Omental fat pad (tissue), 4 donors: ENCODE measurements around the gene TBCB. TPM values are rescaled to one million over a fixed set of nuclear protein-coding genes. Genes with fewer than 3 reads are reported as not detected.
"Not testable (repeated sequence)": the region's sequence is repeated elsewhere in the genome, so short reads cannot be mapped to it uniquely, and the experiment has no call there.

ENCODE experiments used
- ATAC-seq: fragments of 150-250 bp; one replicate; pipeline ENCODE4 v1.9.1; 2016; ENCODE audit warnings: mild to moderate bottlenecking, moderate library complexity; ENCODE audit not compliant: low FRiP score
- DNase-seq: peaks from one replicate; pipeline ENCODE4 v3.0.0-alpha.2; 2019; ENCODE audit warnings: low spot score
- total RNA-seq, 4 donors: library from RNA; depleted of rRNA; stranded (reverse); fragments of >200 nt; gene quantifications; one replicate each; pipeline ENCODE4 v1.1.0, GENCODE V29; 2016
- TF ChIP-seq, protein P1 (sequence below), 3 donors: fragments of 450-650 bp; IDR thresholded peaks; one replicate each; pipeline ENCODE4 v1.5.1; 2016 to 2017; ENCODE audit warnings: antibody characterized with exemption in 3 of 3, mild to moderate bottlenecking in 3 of 3, moderate library complexity in 2 of 3

The TBCB gene
- total RNA-seq, 4 donors from 2014 or later: 86.9 to 126 (median 106) TPM

DNA sequence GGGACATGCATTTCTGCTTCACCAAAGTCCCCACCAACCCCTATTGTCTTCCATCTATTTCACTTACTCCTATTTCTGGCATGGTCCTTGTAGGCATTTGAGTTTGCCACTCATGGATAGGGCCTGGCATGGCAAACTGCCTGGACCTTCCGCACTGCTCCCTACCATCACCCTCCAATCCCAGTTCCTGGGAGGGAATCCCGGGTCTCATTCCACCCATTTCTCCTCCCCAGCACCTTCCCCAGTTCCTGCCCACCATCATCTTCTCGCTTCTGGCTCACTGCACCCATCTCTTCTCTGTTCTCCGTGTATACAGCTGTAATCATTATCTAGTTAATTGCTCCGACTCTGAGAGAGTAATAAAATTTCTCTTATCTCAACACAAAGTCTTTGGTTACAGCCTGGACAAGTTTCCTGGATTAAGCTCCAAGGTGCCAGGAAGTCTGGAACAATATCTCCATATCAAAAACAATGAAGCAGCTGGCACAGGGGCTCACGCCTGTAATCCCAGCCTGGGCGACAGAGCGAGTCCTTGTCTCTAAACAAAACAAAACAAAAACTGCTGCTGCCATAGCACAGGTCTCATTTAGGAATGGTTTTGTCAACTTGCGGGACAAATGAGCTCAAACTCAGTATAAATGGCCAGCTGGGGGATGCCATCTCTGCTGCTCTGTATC is 54.0 kb downstream of the TBCB start:
- DNase-seq: no peak
- TF ChIP-seq, protein P1, sequence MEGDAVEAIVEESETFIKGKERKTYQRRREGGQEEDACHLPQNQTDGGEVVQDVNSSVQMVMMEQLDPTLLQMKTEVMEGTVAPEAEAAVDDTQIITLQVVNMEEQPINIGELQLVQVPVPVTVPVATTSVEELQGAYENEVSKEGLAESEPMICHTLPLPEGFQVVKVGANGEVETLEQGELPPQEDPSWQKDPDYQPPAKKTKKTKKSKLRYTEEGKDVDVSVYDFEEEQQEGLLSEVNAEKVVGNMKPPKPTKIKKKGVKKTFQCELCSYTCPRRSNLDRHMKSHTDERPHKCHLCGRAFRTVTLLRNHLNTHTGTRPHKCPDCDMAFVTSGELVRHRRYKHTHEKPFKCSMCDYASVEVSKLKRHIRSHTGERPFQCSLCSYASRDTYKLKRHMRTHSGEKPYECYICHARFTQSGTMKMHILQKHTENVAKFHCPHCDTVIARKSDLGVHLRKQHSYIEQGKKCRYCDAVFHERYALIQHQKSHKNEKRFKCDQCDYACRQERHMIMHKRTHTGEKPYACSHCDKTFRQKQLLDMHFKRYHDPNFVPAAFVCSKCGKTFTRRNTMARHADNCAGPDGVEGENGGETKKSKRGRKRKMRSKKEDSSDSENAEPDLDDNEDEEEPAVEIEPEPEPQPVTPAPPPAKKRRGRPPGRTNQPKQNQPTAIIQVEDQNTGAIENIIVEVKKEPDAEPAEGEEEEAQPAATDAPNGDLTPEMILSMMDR (IDR thresholded peaks at IDR 0.05): no peak

DNA sequence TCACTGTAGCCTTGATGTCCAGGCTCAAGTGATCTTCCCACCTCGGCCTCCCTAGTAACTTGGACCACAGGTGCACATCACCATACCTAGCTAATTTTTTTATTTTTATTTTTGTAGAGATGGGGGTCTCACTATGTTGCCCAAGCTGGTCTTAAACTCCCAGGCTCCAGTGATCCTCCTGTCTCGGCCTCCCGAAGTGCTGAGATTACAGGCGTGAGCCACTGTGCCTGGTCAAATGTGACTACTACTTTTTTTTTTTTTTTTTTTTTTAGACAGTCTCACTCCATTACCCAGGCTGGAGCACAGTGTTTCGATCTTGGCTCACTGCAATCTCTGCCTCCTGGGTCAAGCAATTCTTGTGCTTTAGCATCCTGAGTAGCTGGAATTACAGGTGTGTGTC is 57.6 kb downstream of the TBCB start:
- ATAC-seq (no peak), DNase-seq (no peak)
- TF ChIP-seq, protein P1 (IDR thresholded peaks at IDR 0.05): no peak

More for the DNA sequence above, 54.0 kb downstream of the TBCB start:
- no peak for ATAC-seq

DNA sequence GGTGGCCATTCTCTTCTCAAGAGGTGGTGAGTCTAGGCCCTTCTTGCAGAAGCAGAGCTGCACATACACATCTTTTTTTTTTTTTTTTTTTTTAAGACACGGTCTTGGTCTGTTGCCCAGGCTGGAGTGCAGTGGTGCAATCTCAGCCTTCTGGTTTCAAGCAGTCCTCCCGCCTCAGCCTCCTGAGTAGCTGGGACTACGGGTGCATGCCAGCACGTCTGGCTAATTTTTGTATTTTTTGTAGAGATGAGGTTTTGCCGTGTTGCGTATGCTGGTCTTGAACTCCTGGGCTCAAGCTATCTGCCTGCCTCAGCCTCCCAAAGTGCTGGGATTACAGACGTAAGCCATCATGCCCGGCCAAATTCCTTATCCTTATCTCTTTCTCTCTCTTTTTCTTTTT is 58.6 kb downstream of the TBCB start:
- ATAC-seq, DNase-seq: not testable (repeated sequence)

Other genes with a start within 250 kb of the TBCB start
- 10 to 100 TPM in 1 of 4 donors, 1 to 10 TPM in 3; 1.1 to 10.1 (median 2.3) TPM for gene APLP1, start 246.9 kb upstream of the TBCB start, total RNA-seq
- gene NFKBID, start 214.9 kb upstream of the TBCB start, total RNA-seq: 10 to 100 TPM in 3 of 4 donors, 1 to 10 TPM in 1; 7.4 to 52.7 (median 15.5) TPM
- 10 to 100 TPM in 2 of 4 donors, 1 to 10 TPM in 2; 7.6 to 57.0 (median 13.3) TPM for gene HCST, start 212.9 kb upstream of the TBCB start, total RNA-seq
- gene TYROBP, start 207.2 kb upstream of the TBCB start, total RNA-seq: 100 to 1,000 TPM; 171 to 490 (median 280) TPM
- 1 to 10 TPM; 3.2 to 8.7 (median 5.3) TPM for gene LRFN3, start 179.1 kb upstream of the TBCB start, total RNA-seq
- 10 to 100 TPM; 19.0 to 53.8 (median 32.2) TPM for gene SDHAF1, start 120.3 kb upstream of the TBCB start, total RNA-seq
- under 1 TPM in 3 of 4 donors, not detected in 1; 0.28 to 0.79 (median 0.50) TPM for gene SYNE4, start 106.7 kb upstream of the TBCB start, total RNA-seq
- 10 to 100 TPM; 13.6 to 21.8 (median 16.1) TPM for gene ALKBH6, start 101.3 kb upstream of the TBCB start, total RNA-seq
- gene CLIP3, start 82.6 kb upstream of the TBCB start, total RNA-seq: 10 to 100 TPM in 1 of 4 donors, 1 to 10 TPM in 3; 3.3 to 11.9 (median 8.1) TPM
- gene THAP8, start 61.2 kb upstream of the TBCB start, total RNA-seq: 10 to 100 TPM in 2 of 4 donors, 1 to 10 TPM in 2; 2.0 to 10.4 (median 7.6) TPM
- gene WDR62, start 60.6 kb upstream of the TBCB start, total RNA-seq: under 1 TPM; 0.31 to 0.95 (median 0.69) TPM
- gene OVOL3, start 4.3 kb upstream of the TBCB start, total RNA-seq: not detected
- gene POLR2I, start 593 bp upstream of the TBCB start, total RNA-seq: 10 to 100 TPM; 32.5 to 58.5 (median 36.1) TPM
- 100 to 1,000 TPM; 211 to 263 (median 246) TPM for gene CAPNS1, start 24.6 kb downstream of the TBCB start, total RNA-seq
- 10 to 100 TPM; 25.1 to 60.3 (median 43.9) TPM for gene COX7A1, start 37.0 kb downstream of the TBCB start, total RNA-seq
- gene ZNF565, start 99.2 kb downstream of the TBCB start, total RNA-seq: 1 to 10 TPM; 4.3 to 8.5 (median 6.0) TPM
- 10 to 100 TPM; 45.6 to 89.0 (median 61.2) TPM for gene ZNF146, start 99.6 kb downstream of the TBCB start, total RNA-seq